Right lung (tissue), 5 donors: ENCODE data around the gene JAM2. TPM values are rescaled to one million over a fixed set of nuclear protein-coding genes. Genes with fewer than 3 reads are reported as not detected.
"Not testable (repeated sequence)": the region's sequence is repeated elsewhere in the genome, so short reads cannot be mapped to it uniquely, and the experiment has no call there.

Experiments used
- DNase-seq, 2 donors: peaks; one replicate each; pipeline ENCODE4 v3.0.0-alpha.2; 2013
- polyA plus RNA-seq, 5 donors: library from polyadenylated mRNA; unstranded; fragments of 120-200 nt; gene quantifications; one replicate each; pipeline versions ENCODE4 v1.2.1 to v1.2.3, GENCODE V29; 2013; ENCODE audit warnings: inconsistent platforms in 1 of 5, low replicate concordance in 1 of 5; ENCODE audit not compliant: insufficient read length in 5 of 5, insufficient read depth in 1 of 5

JAM2 gene
- polyA plus RNA-seq, 5 donors = 30.5 to 42.8 (median 38.6) TPM

DNA sequence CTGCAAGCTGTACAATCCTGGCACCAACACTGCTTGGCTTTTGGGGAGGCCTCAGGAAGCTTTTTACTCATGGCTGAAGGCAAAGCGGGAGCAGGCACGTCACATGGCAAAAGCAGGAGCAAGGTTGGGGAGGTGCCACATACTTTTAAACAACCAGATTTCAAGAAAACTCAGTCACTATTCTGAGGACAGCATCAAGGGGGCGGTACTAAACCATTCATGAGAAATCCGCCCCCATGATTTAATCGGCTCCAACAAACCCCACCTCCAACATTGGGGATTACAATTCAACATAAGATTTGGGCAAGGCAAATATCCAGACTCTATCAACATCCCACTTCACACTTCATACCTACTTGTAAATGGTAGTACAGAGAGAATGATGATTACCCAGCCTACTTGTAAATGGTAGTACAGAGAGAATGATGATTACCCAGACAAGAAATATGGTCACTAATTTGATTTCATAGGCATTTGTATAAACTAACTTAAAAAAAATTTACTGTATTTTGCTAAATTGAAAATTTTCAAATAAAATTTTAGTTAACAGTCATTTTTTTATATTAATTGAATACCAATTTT is 70.7 kb downstream of the JAM2 start:
- no peak for DNase-seq

DNA sequence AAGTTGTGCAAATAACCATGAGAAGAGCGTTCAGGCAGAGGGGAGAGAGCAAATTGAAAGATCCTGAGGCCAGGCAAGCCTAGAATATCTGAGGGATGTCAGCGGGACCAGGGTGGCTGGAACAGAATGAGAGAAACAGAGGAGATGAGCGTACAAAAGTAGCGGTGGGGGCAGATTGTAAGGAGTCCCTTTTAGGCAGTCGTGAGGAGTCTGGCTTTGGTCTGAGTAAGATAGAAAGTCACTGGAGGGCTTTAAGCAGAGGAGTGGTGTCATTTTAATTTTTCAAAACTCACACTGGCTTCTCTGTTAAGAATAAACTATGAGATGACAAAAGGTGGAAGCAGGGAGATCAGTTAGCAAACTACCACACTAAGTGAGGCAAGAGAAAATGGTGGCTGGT is 71.5 kb downstream of the JAM2 start:
- DNase-seq = no peak

DNA sequence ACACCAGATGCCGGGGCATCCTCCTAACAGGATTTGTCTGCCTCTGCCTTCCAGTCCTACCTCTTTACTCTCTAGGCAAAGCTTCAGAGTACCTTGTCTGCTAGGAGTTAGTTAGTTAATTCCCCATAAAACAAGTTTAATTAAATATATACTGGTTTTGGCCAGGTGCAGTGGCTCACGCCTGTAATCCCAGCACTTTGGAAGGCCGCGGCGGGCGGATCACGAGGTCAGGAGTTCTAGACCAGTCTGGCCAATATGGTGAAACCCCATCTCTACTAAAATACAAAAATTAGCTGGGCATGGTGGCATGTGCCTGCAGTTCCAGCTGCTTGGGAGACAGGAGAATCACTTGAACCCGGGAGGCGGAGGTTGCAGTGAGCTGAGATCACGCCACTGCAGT is 75.0 kb downstream of the JAM2 start:
- DNase-seq = not testable (repeated sequence)

DNA sequence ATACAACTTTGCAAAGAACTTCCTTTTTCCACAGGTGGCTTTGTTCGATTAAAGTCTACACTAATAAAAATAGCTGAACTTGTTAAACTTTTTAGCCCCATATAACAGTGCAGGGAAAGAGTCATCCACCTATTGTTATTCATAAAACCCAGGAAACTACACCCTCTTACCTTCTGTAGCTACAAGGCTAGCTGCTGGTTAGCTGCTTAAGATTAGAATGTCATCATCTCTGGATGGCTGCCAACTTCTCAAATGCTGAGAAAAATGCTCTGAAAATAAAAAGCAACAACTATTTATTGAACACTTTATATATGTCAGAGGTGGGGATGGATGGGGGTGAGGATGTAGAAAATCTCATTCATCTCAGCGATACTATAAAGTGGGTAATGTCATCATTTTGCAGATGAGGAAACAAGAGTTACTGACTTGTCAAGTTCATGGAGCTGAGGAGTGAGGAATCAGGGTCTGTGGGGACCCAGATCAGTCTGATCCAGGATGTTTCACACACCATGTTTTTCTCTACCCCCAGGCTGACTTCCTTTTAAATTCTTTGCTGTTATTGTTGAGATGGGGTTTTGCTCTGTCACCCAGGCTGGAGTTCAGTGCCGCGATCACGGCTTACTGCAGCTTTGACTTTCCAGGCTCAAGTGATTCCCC is 78.6 kb downstream of the JAM2 start:
- no peak for DNase-seq

DNA sequence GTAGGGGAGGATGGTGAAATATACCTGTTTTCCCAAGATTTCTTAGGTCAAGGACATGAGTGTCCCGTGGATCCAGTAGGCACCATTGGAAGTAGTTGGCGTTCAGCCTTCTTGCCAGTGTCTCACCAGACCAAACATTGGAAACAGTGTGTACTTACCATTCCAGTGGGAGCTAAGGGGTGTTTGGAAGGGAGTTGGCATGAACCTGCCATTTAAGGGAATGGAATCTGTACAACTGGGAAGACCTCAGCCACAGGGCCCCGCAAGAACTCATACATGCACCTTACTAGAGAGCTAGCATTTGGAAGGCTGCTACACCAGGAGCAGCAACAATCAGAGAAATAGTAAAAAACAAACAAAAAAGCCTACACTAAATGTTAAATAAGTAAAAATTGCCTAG is 82.9 kb downstream of the JAM2 start:
- no peak for DNase-seq

DNA sequence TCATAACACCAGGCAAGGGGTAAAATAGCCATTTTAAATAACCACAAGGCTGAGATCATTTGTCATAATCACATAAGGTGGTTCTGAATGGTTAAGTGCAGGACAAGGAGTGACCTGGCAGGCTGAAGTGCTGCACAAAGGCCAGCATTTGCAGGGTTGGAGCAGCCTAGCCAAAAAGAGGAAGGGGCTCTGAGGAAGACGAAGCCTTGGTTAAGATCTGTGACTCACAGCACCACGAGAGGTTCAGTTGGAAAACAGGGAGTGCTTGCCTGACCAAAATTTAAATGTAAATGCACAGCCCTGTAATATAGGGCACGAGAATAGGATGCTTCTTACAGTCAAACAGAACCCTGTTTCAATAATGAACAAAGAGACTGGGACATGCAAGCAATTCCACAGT is 83.6 kb downstream of the JAM2 start:
- no peak for DNase-seq

DNA sequence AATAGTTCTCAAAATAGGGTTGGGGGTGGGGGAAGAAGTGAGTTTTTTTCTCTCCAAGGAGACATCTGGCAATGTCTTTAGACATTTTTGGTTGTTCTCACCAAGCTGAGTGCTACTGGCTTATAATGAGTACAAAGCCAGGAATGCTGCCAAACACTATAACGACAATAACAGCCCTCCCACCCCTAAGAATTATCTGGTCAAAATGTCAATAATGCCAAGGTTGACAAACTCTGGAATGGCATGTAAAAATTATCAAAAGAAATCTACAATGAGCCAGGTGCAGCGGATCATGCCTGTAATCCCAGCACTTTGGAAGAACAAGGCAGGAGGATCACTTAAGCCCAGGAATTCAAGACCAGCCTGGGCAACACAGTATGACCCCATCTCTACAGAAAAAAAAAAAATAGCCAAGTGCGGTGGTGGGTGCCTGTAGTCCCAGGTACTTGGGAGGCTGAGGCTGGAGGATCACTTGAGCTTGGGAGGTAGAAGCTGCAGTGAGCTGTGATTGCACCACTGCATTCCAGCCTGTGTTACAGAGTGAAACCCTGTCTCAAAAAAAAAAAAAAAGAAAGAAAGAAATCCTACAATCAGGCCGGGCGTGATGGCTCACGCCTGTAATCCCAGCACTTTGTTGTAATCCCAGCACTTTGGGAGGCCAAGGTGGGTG is 93.2 kb downstream of the JAM2 start:
- no peak for DNase-seq

DNA sequence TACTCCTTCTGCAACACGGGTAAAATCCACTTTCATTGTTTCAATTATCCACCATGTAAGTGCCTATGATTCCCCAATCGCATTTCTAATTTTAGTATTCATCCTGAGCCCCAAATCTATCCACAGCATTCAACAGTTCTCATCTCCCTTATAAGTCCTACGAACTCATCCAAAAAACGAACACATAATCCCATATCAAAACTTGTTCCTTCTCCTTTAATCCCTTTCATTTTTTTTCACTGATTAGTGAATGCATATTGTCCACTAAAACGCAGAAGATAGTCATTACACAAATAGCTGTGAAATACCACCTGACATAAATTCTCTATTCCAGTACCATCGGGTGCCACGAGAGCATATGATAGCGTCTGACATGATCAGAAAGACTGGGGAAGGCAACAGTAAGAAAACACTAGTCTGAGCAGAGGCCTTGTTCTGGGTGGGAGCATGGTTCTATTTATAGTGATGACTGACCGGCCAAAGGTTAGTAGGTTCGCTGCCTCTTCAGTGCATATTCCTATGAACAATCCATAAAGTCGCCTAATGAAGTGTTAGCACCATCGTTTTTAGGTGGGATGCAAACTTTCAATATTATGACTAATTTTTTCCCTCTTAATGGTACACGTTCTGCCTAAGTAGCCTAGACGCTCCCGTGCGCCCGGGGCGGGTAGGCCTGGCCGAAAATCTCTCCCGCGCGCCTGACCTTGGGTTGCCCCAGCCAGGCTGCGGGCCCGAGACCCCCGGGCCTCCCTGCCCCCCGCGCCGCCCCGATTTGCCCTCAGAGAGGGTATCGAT is 95.0 kb downstream of the JAM2 start:
- DNase-seq = peak; percentile 4 to 9

DNA sequence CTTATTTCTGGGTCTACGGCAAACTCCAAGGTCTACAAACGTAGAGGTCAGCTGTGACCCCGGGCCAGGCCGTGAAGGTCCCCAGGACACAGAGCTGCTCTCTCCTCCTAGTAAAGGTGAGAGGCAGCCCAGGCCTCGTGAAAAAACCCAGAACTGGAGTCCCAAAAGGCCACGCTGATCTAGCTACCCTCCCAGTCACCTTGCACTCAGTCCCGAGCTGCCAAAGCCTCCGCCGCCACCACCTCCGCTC is 95.5 kb downstream of the JAM2 start:
- no peak for DNase-seq

DNA sequence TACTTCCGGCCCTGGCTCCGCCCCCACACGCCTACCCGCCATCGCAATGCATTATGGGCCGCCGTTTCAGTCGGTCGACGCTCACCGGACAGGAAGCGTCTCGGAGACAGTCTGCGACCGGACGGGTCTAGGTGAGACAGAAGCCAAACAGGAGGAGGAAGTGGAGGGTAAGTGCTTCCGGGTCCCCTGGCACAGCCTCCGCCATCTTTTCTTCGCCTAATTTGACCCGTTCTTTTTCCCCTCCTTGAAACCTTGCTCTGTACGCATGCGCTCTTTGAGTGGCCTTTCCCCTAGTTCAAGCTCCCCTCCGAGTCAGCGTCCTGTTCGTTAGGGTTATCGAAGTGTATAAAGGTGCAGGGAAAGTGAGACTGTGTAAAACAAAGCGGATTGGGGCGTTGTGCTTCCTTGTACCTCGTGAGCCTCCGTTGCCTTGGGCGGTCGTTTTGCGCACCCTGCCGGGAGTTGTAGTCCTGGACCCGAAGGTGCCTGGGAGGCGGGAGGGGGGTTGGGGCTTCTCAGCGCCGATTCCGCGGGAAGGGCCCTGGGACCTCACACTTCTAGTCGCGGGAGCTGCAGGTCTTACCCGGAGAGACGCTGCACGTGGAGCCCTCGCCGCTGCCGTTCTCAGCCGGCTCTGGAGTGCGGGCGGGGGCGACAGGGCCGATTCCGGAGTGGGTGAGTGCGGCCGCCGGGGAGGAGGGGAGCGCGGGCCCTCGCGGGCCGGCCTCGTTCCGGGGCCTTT is 96.0 kb downstream of the JAM2 start, which contains the start of the genes ATP5PF and GABPA:
ATP5PF (minus strand) TSS at position 1 of the 742 bp plus-strand sequence. CDS start 5,110 bp downstream, outside the sequence.
GABPA (plus strand) TSS at position 69 of the 742 bp plus-strand sequence. CDS start 6,627 bp downstream, outside the sequence.
- peak; percentile 96 for DNase-seq

DNA sequence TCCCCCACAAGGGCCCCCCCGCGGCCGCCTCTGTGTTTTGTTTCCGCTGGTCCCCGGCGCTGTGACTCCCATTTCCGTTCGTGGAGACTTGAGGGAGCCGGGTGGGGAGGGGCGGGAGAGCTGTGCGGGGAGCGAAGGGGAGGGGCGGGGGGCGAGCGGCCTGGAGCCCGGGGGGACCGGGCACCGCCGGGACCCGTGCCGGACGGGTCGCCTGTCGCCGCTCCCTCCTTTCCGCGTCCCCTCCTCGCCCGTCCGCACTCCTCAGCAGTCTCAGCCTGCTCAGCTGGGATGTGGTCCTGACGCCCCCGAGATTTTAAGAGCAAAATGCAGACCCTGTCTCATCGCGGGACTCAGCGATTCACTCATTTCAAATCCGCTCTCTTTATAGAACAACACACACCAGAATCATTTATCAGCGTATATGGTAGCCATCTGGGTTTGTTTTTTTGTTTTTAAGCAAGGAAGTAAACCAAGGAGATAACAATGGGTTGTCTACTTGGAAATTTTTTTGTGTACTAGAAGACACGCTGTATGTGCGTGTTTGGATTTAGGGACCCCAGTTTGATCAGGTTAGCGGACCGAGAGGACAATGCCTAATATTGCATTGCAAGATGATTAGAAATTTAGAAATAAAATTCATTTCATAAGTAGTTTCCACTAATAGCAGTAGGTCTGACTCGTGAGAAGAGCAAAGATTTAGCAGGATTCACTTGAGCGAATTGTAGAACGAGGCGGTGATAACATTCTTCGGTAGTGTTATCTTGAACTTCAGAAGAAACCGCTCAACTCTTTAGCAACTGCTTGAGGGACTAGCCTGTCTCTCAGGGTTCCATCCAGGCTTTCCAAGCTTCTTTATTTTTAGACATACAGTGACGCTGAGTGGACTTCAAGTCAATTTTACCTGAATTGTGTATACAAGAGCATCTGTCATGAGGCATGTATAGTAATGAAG is 96.9 kb downstream of the JAM2 start:
- DNase-seq = peak; percentile 85 to 88

DNA sequence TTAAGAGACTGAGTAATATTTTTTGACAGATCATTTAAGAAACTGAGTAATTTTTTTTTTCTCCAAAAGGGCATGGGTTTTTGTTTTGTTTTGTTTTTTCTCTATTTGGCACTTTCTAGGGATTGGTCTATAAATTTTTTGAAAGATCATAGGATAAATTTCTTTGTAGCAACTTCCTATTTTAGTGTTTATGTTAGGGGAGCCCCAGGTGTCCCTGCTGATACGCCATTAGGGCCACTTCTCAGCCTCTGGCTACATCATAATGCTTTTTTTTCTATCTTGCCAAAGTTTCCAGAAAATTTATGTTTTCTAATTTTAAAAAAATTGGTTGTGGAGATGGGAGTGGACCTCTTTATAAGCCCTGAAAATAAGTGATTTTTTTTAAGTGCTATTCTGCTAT is 98.4 kb downstream of the JAM2 start:
- DNase-seq = no peak

DNA sequence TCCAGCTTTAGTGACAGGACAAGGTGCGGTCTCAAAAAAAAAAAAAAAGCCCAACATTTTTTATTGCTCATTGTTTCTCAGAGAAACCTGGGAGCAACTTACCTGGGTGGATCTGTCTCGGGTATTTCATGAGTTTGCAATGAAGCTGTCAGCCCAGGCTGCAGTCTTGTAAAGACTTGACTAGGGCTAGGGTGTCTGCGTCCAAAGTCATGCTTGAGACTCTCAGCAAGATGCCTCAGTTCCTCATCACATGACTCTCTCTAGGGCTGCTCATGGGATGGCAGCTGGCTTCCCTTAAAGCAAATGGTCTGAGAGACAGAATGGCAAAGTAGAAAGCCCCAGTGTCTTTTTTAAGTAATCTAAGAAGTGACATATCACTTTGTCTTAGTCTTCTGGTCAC is 103.8 kb downstream of the JAM2 start:
- DNase-seq = no peak

DNA sequence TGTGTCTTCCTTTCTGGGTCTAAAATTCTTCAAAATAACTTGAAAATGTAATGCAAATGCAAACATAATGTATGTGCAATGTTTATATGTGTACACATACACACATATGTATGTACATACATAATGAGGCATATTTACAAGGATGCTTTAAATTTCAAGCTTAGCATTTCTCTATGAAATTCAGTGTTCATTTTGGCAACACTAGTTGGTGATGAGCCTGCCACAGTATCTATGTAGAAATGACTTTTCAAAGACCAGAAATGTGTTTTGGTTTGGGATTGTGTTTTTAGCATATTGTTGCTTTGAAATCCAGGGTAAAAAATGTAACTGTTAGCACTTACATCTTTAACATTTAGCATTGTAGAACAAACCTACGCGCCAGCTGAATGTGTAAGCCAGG is 105.8 kb downstream of the JAM2 start:
- no peak for DNase-seq

DNA sequence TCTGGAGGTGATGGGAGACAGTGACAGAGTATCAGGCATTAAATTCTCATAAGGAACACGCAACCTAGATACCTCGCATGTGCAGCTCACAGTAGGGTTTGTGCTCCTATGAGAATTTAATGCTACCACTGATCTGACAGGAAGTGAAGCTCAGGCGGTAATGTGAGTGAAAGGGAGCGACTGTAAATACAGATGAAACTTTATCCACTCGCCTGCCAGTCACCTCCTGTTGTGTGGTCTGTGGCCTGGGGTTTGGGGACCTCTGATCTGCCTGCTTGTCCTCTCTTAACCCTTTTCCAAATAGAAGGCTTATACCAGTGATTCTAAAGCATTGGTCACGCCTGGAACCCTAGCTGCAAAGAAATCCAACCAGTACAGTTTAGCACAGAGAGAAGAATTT is 111.0 kb downstream of the JAM2 start:
- no peak for DNase-seq

DNA sequence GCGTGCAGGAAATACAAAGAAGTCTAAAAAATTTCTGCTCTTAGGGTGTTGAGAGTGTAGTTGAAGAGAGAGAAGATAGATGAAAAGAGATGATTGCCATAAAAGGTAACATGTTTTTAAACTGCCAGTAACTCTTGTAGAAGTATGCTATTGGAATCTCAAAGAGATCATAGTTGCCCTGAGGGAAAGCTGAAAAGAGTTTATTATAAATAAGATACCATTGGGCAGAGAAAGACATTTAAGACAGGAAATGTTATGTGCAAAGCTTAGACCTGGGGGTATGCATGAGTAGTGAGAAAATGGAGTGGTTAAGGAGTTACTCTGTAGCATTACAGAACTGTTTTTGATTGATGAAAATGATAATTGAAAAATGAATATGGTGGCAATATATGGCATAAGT is 113.4 kb downstream of the JAM2 start:
- no peak for DNase-seq

DNA sequence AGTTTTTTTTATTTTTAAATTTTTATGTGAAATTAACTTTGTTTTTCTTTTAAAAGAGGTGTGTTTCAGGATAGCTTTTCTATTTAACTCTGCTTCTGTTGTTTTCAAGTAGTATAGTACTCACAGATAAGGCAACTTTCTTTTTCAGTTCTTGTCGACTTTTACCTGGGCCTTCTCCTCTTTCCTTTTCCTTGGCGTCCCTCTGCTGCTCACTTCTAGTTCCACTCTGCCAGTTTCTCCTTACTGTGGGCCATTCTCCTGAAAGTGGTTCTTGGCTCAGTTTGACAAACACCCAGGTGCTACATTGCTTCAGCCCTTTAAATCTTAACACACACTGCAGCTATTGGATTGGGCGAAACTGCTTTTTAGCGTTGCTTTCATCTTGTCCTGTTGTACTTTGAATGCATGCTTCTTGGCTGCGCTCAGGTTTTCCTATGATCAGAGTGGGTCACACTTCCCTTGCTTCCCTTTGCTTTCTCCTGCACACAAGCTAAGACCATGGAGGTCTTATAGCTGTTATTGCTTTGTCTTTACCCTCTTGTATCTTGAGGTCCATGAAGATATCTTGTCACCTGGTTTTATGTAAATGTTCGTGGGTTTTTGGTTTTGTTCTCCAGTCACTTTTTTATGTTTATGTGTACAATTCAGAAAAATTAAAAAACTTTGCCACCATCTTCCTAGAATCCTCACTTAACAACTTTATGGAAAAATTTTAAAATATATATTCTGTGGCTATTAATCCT is 117.3 kb downstream of the JAM2 start:
- DNase-seq = no peak

DNA sequence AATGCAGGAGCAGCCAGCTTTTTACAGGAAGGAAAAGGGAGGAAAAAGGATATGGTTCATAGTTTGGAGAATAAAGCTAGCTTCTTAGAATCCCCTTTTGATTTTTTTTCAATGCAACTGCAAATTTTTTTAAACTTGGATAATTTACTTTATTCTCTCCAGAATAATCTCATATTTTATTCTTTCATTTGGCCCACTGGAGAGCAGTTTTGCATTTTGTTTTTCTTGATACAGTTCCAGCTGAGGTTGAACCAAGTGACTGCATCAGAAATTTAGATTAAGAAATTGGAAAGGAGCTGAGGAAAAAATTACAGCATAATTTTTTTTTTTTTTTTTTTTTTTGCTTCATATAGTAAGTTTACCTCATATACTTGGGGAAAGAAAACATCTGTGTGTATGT is 118.5 kb downstream of the JAM2 start:
- DNase-seq = no peak

DNA sequence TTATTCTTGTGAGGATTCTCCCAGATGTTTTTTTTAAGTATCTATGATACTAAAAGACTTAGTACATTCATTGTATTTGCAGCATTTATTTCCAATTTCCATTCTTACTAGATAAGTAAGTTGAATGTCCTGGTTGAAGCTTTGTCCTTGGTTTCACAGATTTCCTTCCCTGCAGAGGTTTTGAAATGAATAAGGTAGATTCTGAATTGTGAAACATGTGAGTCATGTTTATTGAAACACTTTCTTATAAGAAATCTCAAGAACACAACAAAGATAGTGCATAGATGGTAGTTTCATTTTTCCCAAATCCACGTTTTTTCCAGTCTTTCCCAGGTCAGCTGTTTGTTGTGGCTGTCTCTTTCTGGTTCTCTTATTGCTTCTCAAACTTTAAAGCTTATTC is 120.5 kb downstream of the JAM2 start:
- no peak for DNase-seq

DNA sequence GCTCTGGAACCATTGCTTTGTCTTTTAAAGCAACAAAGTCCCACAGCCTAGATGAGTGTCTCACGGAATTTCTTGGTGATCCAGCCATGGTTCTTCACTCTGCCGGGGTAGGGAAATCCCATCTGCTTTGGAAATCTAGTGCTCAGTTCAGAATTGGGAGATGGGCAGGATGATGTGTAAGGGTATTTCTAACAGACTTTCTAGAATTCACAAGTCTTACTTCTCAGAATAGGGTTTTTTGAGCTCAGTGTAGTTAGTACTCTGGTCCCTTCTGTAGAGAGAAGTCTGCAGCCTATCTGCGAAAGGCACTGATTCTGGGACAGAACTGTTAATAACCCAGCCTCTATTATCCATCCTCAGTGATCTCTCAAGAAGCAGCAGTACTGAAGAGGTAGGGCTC is 121.0 kb downstream of the JAM2 start:
- no peak for DNase-seq
